ENCODE measurements around the gene ARHGEF10L.

The ARHGEF10L gene

DNA sequence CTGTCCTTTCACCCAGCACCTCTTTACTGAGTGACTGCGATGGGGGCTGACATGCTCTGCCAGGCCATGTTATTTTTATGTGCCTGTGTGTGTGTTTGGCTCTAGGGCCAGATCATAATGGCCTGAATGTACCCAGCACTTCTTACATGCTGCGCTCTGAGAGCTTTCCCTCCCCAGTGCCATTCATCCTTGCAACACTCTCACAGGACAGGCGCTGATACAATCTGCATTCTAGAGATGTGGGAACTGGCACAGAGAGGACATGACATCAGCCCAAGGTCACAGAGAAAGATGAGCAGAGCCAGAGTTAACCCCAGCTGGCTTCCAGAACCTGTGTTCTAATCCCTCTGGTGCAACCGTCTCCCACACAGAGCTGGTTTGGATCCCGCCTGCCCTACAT, 54.5 kb downstream of the ARHGEF10L start:
- DNase-seq (ENCODE audit: low read depth, low spot score) = no peak

DNA sequence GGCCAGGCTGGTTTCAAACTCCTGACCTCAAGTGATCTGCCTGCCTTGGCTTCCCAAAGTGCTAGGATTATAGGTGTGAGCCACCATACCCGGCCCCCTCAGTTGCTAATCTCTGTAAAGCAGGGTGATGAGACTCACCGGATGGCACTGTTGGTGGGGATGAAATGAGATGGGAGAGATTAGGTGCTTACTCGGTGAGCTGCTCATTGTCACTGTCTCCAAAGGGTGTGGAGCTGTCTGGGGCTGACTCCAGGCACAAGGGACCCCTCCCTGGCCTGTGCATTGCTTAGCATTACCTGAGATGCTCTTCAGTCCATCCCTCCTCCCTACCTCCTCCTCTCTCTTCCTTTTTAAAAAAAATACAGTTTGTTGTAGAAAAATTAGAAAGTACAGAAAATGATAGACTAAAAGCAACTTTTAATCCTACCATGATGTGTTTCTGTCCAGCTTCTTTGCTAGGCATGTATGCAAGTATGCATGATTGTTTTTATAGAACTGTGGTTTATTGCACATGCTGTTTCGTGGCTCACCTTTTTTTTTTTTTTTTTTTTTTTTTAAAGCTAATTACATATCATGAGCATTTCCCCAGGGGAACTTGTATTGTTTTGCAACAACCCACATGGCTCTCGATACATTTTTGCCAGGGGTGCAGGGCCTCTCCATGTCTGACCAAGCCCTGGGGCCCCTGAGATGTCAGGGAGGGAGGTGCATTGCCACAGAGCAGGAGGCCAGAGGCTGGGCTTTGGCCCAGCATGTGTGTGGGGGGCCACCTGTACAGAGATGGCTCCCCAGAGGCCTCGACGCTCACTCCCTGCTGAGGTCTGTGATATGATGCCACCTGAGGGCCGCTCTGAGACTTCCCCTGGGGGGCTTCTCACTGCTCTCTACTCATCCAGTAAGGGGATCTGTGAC, 55.4 kb downstream of the ARHGEF10L start:
- no peak for DNase-seq (ENCODE audit: low read depth, low spot score)

DNA sequence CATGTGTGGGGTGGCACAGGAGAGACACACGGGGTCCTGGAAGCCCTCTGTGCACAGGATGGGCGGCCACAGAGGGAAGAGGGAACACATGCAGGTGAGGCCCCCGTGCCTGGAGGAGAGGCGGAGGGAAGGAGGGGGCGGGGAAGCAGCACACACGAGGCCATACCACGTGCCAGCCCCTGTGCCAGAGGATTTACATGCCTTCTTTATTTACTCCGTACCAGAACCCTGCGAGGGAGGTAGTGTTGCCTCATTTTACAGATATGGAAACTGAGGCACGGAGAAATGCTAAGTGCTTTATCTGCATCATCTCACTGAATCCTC, 56.1 kb downstream of the ARHGEF10L start:
- no peak for DNase-seq (ENCODE audit: low read depth, low spot score)

DNA sequence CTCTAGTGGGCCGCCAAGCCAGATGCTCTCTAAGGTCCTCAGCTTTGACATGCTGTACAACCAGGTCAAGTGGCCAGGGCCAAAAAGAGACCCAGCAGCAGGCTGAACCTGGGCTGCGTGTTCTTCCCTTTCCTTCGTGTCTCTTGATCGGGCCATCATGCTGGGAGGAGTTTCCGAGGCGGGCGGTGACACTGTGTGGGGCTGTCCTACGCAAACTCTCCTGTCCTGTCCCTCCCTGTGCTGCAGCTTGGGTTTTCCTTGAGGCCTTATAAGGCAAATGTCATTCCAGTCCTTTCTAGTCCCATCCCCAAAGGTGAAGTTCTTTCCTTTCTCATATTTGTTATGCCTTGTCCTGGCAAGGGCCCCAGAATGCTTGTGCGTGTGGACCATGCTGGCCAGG, 56.7 kb downstream of the ARHGEF10L start:
- DNase-seq (ENCODE audit: low read depth, low spot score) = no peak

DNA sequence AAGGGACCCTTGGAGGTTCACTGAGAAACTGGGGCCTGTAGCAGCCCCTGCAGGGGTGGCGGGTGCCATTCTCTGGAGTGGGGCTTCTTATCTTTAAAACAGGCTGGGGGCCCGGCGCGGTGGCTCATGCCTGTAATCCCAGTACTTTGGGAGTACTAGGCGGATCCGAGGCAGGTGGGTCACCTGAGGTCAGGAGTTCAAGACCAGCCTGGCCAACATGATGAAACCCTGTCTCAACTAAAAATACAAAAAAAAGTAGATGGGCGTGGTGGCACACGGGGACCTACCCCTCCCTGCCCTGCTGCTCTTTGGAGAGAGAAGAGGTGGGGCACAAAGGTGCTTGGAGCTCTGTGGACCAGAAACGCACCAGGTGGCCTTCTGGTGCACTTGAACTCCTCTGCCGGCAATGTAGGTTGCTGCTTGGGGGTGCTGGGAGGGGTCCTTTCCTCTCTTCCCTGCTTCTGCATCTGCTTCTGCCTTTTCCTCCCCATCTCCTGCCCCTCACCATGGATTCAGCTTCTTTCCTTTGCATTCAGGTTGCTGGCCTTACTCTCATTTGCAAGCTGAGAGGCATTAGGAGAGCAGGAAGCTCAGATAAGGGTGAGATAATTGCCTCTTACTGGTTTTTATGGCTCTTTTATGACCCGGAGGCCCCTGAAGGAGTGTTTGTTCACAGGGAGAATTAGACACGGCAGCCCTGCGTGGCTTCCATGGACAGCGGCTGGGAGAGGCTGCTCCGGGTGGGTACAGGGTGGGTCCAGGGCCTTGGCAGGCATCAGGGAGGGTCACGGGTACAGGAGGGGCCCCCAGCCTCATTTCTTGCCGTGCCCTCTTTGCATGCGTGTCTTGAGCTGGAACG, 57.4 kb downstream of the ARHGEF10L start:
- DNase-seq (ENCODE audit: low read depth, low spot score) = no peak

DNA sequence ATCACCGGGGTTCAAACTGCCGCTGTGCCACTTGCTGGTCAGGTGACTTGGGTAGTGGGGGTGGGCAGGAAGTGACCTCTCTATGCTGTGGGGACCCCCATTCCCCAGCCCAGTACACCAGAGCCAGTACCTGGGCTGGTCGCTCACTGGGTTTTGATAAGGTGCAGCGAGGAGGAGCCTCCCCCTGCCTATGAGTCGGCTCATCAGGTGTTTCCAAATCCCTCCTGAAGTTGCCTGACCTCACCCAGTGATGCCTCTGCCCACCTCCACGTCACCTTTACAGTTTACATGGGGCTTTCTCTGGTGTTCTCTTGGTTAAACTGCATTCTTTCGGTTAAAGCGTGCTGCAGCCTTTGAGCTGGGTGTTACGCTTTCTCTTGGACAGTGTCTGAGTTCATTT, 58.2 kb downstream of the ARHGEF10L start:
- no peak for DNase-seq (ENCODE audit: low read depth, low spot score)

DNA sequence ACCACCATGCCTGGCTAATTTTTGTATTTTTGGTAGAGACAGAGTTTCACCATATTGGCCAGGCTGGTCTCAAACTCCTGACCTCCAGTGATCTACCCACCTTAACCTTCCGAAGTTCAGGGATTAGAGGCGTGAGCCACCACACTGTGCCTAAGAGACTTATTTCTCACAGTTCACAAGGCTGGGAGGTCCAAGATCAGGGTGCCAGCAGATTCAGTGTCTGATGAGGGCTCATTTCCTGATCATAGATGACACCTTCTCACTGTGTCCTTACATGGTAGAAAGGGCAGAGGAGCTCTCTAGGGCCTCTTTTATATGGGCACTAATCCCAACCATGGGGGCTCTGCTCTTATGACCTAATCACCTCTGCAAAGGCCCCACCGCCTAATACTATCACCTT, 58.8 kb downstream of the ARHGEF10L start:
- DNase-seq (ENCODE audit: low read depth, low spot score) = no peak

DNA sequence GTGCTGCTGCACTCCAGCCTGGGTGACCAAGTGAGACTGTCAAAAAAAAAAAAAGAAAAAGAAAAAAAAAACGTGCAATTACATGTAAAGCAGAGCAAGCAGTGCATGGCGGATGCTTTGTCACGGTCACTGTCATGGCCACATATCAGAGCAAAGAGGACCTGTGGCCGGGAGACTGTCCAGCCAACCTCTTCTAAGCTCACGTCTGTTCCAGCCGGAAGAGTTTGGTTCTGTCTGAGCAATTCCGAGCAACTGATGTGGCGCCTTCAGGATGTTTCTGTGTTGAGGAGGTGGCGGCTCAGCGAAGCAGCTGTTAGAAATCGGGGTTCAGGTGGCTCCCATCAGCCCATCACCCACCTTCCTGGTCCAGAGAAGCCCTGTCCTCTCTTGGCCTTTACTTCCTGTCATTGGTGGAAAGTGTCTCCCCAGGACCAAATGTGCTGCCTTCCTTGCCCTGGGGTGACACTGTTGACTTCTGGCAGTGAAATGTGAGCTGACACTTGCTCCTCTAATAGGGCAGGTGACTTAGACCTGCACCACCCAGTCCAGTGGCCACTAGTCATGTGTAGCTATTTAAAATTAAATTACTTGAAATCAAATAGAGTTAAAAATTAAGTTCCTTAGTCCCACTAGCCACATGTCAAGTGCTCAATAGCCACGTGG, 59.9 kb downstream of the ARHGEF10L start:
- no peak for DNase-seq (ENCODE audit: low read depth, low spot score)

DNA sequence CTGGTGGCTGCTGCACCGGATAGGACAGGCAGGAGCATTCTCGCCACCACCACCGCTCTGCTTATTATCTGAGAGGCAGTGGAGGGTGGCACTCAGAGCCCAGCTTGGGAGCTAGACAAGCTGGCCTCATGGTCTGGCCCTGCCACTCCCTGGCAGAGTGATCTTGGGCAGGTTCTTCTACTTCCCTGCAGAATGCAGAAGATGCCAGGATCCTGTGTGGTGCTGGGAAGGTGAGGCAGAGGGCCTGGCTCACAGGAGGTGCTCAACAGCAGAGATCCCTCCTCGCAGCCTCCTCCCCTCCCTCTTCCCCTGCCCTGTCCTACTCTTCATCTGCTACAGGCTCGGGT, 60.4 kb downstream of the ARHGEF10L start:
- no peak for DNase-seq (ENCODE audit: low read depth, low spot score)

DNA sequence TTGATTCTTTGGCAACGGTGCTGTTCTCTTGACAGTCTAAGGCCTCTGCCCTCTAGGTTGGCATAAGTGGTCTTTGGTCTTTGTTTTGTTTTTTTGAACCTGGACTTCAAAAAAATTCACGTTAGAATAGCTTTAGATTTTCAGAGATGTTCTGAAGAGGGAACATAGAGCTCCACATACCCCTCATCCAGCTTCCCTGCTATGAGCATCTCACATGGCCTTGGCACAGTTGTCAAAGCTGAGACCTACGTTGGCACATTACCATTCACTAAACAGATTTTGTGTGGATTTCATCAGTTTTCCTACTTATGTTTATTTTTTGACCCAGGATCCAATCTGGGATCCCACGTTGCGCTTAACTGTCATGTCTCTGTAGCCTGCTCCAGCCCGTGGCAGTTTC, 60.8 kb downstream of the ARHGEF10L start:
- DNase-seq (ENCODE audit: low read depth, low spot score) = no peak

DNA sequence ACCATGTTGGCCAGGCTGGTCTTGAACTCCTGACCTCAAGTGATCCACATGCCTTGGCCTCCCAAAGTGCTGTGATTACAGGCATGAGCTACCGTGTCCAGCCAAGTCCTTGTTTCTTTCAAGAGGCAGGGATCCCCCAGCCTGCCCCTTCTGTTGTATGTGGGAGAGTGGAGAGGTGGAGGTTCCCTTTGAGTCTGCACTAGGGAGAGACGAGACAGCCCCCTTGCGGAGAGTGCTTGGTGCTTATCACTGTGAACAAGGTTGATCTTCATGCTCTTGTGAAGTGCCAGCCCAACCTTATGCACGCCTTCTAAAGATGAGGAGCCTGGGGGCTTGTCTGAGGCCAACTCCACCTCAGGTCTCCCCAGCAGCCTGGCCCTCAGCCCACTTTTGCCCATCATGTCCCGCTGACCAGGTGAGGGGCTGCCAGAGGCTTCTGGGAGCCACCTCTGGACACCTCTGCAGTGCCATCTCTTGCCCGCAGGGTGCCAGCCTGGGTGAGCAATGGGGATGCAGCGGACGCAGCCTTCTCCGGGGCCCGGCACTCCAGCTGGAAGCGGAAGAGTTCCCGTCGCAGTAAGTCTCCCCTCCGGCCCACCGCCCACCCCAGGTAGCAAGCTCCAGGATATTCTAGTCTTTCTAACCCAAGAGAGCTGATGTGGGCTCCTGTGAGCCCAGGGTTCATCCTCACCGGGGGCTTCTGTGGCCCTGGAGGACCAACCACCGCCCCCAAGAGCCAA, 62.3 kb downstream of the ARHGEF10L start:
- DNase-seq (ENCODE audit: low read depth, low spot score) = no peak

DNA sequence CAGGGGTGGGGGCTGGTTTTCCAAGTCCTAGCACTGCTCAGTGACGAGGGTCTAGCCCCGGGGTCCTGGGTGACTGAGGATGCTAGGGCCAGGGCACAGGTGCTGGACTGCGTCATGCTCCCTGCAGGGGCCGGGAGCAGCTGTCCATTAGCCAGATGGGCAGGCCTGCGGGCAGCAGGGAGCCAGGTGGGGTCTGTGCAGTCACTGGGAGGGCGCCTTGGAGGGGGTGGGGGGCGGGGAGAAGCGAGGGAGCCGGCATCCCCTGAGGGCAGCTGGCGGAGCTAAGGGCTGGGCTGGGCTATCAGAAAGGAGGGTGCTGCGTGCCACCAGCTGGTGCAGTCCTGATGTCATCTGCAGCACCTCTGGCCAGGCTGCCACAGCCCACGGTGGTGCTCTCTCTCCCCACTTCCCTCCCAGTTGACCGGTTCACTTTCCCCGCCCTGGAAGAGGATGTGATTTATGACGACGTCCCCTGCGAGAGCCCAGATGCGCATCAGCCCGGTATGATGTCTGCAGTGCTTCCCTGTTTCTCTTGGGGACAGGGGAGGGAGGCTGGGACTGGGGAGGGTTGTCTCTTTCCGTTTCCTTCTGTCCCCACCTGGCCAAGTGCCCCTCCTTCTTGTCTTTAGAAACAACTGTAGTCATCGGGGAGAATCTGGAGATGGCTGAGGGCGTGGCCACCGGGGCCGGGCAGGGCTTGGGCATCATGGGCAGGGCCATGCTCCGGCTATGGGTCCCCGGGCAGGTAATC, 63.8 kb downstream of the ARHGEF10L start:
- no peak for DNase-seq (ENCODE audit: low read depth, low spot score)

DNA sequence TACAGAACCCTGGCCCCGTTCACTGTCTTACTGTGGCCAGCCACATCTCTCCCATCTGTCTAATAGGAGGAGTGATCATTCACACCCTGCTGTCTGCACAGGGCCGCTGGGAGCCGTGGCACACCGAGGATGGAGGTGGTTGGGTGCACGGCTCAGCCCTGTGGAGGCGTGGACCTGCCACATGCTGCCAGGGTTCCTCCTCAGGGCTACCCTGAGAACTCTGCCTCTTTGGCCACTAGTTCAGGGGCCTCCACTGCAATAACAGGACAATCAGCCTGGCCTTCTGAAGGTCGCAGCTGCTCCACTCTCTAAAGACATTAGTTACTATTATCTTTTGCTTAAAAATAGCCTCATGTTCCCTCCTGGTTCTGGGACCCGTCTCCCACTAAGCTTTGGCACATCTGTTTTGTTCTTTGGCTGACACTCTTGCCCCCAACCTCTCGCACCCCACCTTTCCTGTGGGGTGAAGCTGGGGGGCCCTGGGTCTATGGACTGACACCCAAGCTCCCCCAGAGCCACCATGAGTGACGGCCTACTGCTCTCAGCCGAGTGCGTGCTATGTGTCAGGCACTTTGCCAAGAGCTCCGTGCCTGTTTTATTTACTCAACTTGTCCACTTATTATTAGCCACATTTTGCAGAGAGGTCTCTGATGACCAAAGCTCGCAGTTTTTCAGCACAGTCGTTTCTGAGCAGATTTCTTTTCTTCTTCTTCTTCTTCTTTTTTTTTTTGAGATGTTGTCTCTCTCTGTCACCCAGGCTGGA, 66.3 kb downstream of the ARHGEF10L start:
- peak; percentile 52 for DNase-seq (ENCODE audit: low read depth, low spot score)

DNA sequence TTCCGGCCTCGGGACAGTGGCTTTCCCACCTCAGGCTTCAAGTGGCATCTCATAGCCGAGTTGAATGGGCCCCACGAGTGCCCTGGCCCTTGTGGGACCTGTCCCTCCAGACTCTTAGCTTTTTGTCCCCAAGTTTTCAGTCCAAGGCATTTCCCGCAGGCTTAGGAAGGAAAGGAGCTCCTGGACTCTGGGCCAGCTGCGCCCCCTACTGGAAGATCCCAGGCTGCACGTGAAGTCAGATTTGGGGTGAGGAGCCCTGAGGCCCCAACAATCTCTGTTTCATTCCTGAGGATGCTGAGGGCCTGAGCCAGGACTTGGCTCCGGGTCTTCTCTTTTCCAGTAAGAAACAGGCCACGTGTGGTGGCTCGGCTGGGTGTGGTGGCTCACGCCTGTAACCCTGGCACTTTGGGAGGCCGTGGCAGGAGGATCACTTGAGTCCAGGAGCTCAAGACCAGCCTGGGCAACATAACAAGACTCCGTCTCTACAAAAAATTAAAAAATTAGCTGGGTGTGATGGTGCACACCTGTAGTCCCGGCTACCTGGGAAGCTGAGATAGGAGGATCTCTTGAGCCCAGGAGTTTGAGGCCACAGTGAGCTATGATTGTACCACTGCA, 67.4 kb downstream of the ARHGEF10L start:
- no peak for DNase-seq (ENCODE audit: low read depth, low spot score)

DNA sequence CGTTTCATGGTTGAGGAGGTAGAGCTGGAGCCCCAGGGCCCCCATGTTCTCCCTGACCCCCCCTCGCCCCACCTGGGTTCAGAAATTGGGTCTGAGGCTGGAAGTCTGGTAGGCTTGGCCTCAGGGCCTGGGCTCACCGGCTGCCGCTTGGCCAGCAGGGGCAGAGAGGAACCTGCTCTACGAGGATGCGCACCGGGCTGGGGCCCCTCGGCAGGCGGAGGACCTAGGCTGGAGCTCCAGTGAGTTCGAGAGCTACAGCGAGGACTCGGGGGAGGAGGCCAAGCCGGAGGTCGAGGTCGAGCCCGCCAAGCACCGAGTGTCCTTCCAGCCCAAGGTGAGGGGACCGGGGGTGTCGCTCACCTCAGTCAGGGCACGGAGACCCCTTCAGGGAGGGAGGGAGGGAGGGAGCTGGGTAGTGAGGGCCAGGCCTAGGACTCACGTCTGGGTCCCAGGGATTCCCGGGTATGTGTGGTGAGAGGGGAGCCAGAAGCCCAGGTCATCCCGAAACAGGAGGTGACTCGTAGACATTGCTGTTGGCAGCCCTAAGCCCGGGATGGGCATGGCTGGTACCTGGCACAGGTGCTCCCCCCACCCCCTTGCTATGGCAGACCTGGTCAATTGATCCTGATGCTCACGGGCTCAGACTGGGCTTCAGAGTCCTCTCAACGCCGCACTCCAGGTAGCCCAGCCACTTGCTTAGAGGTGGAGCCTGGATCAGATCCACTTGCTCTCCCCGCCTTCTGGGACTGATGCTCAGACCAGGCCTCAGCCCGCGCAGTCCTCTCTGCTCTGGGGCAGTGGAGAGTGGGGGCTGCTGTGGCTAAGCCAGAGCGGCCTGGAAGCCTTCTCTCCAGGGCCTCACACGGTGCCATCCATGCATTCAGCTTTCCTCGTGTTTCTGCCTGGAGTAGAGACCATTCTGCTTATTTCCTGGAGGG, 68.4 kb downstream of the ARHGEF10L start:
- DNase-seq (ENCODE audit: low read depth, low spot score) = no peak

DNA sequence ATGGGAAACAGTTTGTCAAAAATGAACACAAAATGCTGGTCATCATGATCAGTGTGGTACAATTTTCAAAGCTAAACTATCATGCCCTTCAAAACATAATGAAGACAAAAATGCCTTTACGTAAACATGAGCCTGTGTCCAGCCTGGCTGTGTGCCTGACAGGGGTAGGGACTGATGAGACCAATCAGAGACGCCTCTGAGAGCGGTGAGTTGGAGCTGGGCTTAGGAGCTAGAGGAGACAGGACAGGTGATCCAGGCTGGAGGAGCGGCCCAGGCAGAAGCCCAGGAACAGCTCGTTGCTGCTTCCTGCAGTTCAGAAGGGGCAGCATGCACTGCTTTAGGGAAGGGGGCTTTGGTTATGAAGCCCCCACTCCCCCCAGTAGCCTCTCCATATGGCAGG, 70.0 kb downstream of the ARHGEF10L start:
- DNase-seq (ENCODE audit: low read depth, low spot score) = no peak

DNA sequence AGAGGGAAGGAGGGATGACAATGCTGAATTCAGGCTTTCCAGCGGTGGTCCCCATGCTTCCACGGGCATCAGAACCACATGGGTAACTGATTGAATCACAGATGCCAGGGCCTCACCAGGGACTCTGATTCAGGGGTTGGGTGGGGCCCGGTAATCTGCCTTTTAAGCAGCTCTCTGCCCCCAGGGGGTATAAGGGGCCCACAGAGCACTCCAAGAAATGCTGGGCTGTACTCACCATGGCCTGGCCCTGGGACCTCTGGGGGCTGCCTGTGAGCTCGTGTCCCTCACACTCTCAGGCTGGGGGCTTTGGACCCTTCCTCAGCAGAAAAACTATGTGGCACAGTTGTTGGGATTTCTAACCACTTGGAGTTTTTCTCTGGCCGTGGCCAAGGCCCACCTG, 70.6 kb downstream of the ARHGEF10L start:
- DNase-seq (ENCODE audit: low read depth, low spot score) = no peak

DNA sequence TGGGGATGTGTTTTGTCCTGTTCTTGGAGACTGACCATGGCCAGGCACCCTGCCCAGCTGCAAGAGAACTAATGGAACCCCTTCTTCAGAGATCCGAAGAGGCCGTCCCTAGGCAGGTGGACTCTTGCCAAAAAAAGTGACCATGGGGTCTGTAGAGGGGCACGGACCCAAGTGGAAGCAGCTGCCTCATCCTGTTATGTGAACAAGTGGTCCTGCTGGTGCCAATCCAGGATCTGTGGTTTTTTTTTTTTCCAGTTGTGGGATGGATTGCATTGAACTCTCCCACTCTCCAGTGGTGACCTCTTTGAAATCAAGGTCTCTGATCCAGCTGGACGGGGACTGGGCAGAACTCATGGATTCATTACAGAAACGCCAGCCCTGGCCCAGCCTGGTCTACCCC, 71.2 kb downstream of the ARHGEF10L start:
- no peak for DNase-seq (ENCODE audit: low read depth, low spot score)

DNA sequence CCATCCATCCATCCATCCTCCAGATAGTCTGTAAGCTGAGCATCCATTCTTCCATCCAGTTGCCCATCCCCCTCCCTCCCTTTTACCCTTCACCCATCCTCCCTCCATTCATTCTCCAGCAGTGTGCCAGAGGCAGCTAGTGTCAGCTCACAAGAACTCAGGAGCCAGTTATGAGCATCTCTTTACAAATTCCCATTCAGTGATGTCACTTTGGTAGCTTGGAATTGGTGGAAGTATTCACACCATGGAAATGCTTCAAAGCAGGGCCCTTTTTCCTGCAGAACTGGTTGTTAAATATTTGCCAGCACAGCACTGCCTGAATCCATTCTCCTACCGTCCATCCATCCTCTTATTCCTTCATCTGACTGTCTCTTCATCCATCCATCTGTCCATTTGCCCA, 72.5 kb downstream of the ARHGEF10L start:
- DNase-seq (ENCODE audit: low read depth, low spot score) = no peak
